IPS DF 4.7 (cell line): ENCODE measurements around the gene RIN3.

Experiments used
- DNase-seq: peaks from one replicate; pipeline ENCODE4 v3.0.0-alpha.2; 2013; ENCODE audit warnings: low spot score; ENCODE audit errors: extremely low read depth

Gene RIN3

DNA sequence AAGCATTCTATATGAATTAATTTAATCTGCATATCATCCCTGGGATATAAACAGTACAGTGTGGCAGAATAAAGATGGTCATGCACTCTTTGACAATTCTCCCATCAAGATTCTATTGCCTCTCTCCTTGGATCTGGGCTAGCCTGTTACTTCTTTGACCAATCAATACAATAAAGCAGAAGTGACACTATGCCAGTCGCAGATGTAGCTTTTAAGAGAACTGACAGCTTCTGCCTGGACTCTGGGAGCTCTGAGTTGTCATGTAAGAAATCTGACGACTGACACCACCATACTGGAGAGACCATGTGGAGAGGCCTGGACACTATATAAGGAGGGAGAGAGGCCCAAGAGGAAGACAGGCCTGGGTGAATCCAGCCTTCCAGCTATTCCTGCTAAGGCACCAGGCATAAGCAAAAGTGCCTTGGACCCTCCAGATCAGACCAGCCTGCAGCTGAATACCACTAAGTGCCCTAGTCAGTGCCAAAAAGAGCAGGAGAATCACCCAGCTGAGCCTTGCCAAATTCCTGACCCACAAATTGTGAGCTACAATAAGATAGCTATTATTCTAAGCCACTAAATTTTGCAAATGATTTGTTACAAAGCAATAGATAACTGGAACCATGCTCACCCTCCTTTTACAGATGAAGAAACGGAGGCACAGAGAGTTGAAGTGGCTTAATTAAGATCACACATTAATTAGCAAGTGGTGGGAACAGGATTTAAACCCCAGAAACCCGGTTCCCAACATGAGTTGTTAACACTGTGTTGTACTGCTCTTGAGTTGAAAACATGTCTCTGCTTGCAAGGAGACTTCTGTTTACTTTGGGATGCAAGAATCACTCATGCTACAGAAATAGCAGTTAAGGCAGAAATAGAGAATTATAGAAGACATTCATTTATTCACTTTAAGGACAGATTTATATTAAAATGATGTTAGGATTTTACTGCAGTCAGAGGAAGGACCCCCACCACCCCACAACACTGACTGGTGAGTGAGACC lies 84.6 kb downstream of the RIN3 start:
- DNase-seq: no peak

DNA sequence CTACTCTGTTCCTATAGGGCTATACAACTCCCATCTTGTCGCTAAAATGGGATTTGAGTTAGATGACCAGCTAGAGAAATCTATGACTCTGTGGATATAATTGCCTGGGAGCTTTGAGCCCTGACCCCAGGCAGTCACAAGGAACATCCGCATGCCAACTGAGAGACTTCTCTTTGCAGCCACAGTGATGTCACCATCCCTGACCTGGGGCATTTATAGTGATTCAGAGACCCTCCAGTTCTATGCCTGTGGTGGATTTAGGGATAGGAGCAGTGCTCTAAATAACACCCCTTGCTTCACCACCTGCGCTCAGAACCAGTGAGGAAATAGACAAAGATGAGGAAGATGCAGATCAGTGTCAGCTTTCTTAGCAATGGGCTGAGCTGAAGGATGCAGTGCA lies 86.2 kb downstream of the RIN3 start:
- no peak for DNase-seq

DNA sequence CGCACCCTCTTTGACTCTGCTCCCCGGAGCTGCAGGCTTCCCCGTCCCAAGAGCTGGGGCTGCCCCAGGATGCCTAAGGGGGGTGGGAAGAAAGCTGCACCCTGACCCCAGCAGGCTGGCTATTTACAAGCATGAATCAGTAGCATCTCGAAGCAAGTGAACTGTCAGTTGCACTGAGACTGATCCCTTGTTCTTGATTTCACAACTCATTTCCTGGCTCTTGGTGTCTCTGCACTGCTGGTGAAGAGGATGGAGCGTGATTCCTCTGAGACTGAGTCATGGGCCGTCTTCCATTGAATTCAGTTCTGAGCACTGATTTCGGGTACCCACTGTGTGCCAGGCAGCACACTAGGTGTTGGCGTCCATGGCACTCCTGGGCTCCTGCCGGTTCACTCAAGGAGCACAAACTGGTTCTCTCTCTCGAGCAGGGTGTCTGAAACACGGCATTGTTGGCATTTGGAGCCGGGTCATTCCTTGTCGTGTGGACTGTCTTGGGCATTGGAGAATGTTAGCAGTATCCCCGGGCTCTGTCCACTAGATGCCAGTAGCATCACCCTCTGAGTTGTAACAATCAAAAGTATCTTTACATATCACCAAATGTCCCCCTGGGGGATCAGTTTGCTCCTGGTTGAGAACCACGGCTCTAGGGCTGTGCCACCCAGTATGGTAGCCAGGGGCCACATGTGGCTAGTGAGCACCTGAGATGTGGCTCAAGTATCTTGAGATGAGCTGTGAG lies 86.9 kb downstream of the RIN3 start:
- DNase-seq: no peak

DNA sequence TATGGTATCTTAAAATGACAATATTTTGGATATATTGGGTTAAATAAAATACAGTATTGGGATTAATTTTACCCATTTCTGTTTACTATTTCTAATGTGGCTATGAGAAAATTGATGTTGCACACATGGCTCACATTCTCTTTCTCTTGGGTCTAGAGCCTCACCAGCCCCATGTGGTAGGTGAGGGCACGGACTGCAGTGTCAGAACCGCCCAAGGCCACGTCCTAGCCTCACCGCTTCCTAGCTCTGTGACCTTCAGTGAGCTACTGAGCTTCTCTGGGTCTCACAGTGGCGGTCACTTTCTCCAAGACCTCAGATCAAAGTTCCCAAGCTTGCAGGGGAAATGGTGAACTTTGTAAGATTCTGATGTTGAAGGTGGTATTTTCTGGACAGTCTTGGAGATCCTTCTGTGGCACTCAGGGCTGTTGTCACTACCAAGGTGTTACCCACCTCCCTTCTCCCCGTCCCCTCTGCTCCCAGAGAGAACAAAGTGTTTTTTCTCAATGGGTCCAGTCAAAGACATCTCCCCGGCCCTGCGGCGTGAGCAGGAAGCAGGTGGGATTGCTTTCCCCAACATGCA lies 87.6 kb downstream of the RIN3 start:
- DNase-seq: no peak

DNA sequence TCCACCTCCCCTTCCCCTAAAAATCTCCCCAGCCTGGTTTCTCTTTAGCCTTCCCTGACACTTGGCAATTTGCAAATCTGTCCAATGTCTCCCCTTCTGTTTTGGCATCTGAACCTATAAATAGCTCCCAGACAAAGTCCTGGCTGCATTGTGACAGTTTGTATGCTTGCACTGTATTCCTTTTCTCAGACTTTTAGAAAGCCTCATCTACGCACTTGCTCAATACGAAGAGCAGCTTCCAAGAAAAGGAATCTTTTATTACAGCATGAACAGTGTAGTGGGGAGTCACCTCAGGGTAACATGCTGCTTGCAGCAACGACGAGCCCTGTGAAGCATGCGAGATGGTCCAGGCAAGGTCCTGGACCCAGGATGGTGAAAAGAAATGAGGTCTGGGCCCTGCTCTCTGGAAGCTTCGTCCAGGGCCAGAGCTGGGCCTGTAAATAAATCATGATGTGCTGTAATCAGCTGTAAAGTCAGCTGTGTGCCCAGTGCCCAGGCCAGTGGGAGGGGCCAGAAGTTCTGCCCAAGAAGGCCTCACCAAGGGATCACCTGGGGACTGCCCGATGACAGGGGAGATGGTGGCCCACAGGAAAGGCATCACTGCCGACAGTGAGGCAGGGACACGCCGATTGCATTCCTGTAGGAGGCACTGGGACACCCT lies 88.3 kb downstream of the RIN3 start:
- DNase-seq: no peak

DNA sequence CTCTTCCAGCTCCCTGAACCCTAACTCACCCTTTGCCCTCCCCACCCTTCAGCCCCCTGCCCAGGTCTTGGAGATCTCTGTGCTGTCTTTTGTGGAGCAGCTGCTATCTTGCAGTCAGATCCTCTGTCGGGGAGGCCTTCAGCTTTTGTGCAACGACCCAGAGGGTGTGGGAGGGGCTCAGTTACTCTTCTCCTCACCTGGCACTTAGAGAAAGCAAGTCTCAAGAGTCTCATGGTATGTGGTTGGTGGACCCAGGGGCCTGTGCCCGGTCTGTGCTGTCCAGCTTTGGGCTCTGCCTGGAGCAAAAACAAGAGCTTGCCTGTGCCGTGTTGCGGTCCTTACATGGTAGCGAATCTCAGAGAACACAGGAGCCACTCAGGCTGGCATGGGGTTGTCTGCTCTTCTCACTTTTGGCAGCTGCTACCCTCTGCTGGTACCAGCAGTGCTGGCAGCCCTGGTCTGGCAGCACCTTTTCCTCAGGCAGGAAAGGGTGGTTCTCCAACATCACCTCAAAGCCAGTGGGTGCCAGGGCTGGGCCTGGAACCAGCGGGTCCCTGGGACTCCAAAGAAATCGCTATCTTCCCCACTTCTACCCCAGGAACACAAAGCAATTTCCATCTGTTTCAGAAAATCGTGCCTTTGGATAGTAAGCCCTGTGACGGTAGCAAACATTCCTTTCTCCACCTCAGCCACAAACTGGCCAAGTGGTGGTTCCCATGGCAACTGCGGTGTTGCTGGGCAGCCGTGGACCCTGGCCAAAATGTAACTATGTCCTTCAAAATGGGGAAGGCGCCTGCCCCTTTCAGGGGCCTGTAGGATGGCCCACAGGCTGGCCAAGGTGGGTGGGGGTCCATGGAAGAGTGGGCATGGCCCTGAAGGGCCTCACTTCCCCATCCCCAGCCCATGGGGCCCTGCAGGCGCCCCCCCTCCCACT lies 90.0 kb downstream of the RIN3 start:
- DNase-seq: no peak

DNA sequence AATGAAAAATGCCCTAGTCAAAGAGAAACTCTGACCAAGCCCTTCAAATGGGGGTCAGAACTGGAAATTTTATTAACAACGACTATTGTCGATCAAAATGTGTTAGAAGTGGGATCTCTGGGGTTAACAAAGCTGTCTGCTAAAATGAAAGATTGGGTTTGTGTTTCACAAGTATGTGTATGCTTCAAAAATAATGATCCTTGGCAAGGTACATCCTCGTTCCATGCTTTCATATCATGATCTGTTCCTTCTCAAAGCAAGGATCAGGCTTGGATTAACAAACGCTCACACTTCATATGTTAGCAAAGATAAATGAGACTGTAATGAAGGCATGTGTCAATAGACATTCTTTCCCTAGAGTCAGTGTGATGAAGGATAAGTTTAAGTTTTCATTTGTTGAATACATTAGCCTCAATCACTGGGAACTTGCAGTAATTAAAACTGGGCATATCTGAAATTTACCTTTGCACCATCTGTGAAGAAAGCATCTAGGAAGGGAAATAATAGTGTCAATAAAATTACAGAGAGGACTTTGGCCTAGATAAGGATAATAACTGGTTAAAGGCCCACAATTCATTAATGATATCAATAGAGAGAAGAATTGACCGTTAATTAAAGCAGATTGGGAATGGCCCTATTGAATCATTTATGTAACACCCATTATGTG lies 91.8 kb downstream of the RIN3 start:
- DNase-seq: no peak

DNA sequence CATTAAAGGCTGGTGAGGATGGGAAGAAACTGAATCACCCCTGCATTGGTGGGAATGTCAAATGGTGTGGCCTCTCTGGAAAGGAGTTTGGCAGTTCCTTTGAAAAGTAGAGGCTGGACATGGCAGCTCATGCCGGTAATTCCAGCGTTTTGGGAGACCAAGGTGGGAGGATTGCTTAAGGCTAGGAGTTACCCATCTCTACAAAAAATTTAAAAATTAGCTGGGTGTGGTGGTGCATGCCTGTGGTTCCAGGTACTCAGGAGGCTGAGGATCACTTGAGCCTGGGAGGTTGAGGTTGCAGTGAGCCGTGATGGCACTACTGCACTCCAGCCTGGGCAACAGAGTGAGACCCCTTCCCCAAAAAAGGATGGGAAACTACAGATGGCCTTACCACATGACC lies 93.7 kb downstream of the RIN3 start:
- DNase-seq: no peak

DNA sequence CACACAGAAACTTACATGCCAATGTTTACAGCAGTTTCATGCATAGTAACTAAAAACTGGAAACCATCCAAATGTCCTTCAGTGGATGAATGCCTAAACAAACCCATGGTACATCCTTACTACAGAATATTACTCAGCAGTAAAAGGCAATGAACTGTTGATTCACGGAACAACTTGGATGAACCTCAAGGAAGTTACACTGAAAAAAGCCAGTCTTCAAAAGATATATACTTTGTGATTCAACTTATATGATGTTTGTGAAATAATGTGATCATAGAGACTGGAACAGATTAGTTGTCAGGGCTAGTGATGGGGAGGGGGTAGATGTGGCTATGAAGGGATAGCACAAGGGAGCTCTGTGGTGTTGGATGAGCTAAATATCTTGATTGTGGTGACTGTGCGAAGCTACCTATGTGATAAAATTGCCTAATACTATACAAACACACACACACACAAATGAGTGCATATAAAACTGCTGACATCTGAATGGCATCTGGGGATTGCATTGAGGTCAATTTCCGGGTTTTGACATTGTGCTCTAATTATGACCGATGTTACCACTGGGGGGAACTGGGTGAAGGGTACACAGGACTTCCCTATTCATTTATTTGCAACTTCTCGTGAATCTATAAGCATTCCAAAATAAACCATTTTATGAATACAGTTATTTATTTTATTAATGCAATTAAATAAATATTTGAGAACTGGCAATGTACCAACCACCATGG lies 94.3 kb downstream of the RIN3 start:
- no peak for DNase-seq

DNA sequence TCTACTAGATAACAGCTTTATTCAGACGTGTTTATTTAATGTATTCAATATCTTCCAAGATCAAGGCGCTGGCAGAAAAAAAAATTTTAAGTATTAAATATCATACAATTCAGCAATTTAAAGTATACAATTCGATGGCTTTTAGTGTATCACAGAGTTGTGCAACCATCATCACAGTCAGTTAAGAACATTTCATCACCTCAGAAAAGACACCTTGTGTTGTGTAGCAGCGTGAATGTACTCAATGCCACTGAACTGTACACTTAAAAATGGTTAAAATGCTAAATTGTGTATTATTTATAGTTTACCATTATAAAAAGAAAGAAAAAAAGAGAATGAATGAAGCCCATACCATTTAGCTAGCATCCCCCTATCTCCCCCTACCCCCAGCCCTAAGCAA lies 96.4 kb downstream of the RIN3 start:
- DNase-seq: no peak

DNA sequence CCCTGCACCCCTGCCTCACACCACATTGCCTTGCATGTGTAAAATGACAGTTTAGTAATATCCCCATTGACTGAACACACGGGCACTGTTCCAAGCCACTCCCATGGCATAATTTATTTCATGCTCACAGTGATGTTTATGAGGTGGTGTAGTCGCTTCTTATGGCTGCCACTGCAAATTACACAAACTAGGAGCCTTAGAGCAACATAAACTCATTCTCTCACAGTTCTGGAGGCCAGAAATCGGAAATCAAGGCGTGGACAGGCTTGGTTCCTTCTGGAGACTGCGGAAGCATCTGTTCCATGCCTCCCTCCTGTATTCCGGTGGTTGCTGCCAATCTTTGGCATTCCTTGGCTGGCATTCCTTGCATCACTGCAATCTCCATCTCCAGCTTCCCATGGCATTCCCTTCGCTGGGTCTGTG lies 97.3 kb downstream of the RIN3 start:
- DNase-seq: no peak

DNA sequence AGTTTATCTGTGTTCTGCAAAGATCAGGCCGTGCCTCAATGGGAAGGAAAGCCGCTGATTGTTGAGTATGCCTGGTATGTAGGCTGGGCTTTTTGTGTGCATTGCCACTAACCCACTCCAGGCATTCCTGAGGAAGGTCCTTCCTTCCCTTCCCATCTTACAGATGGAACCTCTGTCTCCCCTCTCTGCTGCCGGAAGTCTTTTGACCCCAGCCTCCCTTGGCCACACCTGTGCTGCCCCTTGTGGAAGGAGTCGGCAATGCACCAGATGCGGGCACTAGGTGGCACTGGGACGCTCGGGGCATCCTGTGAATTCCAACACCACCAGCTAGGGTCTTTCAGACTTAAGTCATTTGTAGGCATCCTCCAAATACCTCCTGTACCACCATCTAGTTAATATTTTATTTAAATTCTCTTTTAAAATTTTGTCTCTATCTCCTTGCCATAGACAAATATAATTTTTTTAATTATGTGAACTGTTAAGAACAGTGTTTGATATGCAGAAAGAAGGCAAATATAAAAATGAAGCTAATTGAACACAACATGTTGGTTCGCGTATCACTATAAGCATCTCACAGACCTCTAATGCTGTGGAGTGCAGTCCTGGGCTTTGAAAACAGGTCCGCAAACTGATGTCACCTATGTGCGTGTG lies 99.6 kb downstream of the RIN3 start:
- DNase-seq: no peak

DNA sequence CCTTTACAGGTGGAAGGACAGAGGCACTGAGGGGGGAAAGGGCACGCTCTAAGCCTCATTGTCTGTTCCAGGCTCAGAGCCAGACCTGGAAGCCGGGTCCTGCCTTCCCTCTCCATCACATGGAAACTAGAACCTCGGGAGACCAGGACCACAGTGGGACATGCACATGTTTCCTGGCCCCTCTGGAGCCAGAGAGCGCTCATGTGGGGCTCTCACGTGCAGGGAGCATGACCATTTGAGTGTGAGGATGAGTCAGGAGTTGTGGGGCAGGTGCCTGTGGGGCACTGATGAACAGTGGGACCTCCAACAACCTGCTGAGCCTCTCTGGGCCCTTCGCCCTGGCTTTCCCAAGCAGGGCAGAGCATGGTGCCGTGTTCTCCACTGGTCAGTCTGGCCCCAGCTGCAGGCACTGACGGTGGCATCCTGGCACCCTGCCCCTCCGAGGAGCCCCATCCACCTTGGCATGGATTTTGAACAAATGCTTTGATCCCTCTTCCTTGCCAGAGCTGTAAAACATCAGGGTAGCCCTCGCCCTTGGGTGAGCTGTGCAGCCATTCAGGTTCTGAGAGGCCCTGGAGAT lies 100.2 kb downstream of the RIN3 start:
- DNase-seq: no peak

DNA sequence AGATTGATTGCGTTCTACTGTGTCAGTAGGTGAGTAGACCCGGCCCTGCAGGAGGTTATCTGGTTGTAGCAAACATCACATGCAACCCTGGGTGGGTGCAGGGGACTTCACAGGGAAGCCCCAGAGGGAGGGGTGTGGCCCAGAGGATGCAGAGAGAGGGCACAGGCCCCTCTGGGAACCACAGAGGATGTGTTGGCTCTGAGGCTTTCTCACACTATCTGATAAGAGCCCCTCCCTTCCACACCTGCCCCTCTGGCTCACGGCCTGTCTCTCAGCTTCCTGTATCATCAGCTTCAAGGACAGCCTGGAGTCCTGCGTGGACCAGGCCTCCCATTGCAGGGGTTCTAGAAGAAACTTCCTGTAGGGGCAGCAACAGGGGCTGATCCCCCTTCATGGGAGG lies 101.9 kb downstream of the RIN3 start:
- DNase-seq: no peak

DNA sequence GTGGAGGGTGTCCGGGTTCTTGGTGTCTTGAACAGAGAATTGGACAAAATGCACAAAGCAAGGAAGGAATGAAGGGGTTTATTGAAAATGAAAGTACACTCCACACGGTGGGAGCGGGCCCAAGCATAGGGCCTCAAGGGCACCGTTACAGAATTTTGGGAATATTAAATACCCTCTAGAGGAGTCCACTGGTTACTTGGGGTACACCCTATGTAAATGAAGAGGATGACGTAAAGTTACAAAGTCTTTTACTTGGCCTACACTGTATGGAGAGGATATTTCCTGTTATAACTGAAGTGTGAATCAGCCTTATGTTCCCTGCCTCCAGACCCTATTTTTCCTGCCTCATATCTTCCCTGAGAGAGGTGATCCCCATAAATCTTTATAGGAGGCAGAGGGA lies 102.6 kb downstream of the RIN3 start:
- DNase-seq: no peak

DNA sequence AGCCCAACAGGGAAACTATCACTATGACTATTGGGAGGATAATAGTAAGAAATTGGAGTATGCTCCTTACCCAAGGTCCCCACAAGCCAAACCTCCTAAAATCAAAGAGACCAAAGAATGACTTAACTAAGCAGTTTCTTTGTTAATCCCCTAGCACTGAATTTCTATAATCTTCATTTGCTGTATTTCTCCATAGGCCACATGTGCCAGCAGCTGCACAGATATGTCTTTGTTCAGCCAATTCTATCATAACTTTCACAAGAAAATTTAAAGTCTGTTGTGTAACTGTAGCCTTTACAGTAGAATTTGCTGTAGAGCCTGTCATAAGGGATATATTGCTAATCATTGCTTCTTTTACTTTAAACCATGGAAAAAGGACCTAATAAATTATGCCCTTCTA lies 104.0 kb downstream of the RIN3 start:
- DNase-seq: no peak

DNA sequence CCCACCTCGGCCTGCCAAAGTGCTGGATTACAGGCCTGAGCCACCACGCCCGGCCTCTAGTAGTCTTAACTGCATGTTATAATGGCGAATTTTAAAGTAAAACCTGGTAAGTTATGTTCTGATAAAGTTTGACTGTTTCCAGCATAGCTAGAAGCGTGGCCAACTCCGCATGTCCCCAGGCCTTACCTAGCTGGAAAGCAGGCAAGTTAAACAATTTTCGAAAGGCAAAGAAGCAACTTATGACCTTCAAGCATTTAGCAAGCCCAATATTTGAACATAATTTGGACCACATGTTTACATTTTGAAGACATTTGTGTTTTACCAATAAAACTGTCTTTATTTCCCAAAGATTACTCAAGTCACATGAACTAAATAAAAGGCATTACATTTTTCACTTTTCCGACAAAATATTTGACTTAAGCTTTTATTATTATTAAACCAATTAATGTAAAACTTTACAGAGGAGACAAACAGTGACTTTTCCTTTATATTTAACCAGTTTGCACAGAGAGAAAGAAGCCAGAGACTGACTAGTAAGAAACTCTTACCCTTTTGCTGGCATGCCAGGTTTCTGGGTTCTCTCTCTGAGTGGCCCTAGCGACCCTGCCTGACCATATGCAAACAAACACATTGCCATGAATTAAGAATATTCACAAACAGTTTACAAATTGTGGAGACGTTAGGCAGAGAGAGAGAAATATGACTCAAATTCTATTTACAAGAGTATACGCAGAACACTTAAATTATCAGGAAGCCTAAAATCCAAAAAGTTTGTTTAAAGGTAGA lies 106.3 kb downstream of the RIN3 start:
- DNase-seq: no peak

DNA sequence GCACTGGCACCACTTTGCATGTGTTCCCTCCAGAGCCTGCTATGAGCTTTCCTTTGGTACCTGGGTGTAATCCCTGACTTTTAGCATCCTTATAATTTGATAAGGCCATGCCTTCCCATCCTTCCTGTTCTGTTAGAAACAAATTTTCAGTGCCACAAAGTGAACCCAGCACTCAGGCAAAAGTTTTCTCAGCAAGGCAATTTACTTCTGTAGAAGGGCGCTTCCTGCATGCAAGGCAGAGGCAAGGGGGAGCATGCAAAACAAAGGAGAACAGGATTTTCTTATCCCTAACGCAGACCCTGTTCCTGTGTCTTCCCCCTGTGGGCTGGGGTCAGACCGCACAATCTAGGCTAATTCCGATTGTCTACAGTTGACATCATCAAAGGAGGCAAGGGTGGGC lies 108.7 kb downstream of the RIN3 start:
- no peak for DNase-seq
